Medulla oblongata (tissue), 1 donor: ENCODE data around the gene GPR26.

Experiments used
- DNase-seq: peaks from one replicate; pipeline ENCODE4 v3.0.0-alpha.2; 2015; ENCODE audit errors: extremely low spot score

Gene GPR26

DNA sequence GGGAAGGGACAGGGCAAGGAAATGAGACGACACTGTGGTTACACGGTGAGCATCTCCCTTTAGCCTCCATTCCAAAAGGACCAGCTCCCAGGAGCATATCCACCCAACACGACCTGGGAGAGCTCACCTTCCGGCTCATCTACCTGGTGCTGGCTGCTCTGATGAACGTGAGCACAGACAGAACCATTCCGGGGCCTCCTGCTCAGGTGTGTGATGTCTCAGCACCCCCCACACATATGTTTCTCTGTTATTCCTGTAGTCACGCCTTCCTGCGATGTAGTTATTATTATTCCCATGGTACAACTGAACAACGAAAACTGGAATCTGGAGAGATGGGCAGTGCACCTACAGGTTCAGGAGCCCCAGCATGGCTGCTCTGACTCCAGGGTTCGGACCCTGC is 20.5 kb upstream of the GPR26 start:
- DNase-seq: no peak

DNA sequence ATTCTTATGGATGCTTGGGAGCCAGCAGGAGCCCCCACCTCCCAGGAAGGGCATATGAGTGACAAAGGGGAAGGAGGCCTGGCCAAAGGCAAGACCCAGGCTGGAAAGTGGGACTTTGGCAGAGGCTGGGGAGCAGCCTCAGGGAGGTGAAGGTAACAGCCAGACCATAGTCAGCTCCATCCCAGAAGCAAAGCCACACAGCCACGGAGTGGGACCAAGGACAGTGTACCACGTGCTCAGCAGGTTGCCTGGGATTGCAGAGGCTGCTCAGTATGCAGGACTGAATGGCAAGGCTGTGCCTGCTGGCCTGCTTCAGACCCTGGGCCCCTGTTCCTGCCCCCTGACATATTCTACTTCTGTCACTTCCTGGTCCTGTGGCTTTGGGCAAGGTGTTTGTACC is 17.6 kb upstream of the GPR26 start:
- no peak for DNase-seq

DNA sequence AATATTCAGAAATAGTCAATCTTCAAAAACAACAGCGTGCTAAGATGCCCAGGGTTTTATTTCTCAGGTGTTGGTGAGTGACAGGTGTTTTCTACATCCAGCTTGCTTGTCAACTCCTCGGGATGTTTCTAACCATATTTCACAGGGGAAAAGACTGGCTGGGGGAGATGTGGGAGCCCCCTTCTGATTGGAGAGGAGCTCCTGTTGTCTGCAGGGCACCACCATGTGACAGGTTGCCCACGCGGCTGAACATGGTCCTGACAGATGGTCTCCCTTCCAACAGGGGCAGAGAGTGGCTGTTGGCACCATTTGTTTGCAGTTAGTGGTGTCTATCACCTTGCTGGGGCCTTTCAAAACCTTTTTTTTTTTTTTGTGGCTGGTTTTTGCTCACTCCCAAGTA is 16.5 kb upstream of the GPR26 start:
- no peak for DNase-seq

DNA sequence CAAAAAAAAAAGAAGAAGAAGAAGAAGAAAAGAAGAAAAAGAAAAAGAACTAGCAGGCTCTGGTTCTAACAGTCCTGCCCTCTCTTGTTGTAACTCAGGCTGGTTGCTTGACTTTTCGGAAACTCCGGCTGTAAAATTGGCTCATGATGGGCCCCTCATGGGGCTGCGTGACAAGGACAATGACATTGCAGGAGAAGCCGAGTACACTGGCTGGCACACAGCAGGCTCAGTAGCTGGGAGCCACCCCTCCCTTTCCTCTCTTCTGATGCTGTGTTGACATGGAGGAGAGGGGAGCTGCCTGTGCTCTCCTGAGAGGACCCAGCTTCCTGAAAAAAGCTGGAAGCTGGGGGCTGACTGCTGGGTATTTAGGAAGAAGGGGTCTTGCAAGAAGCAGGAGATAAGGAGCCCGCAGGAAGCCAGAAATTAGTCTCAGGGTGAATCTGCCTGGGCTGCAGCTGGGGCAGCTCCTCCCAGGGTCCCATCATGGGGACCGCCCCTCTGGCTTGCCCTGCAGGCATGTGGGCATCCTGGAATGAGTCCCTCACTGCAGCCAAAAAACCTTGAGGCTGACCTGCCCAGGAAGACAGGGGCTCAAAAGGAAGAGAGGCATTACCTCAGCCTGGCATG is 14.6 kb upstream of the GPR26 start:
- DNase-seq: no peak

DNA sequence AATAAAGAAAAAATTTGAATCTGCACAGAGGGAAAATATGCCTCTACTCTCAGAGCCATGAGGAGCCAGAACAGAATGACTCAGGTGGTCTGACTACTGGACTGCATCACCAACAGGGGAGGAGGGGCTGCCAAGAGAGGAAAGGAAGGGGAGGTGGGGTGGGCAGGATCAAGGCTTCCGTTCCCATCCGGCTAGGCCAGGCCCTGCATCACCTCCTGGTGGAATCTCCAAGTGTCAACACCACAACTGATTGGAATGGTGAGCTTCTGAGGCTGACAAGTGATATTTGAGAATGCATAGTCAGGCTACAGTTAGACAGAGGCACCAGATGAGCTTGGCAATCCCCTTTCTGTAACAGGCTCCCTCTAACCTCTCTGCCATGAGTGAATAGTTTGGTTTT is 10.4 kb upstream of the GPR26 start:
- no peak for DNase-seq

DNA sequence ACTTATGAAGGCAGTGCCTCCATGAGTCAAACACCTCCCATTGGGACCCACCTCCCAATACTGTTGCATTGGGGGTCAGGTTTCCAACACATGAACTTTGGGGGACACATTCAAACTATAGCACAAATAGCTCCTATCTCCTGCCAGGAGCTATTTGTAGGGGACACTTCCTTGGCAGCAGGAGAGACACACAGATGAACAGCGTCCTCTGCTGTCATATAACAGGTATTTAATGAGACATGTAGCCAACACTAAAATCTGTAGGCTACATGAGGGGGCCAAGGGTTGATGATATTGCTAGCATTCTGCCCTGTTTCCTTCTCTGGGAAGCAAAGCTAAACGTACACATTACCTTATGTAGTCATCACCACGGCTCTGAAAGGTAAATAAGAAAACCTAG is 2.6 kb upstream of the GPR26 start:
- DNase-seq: no peak

DNA sequence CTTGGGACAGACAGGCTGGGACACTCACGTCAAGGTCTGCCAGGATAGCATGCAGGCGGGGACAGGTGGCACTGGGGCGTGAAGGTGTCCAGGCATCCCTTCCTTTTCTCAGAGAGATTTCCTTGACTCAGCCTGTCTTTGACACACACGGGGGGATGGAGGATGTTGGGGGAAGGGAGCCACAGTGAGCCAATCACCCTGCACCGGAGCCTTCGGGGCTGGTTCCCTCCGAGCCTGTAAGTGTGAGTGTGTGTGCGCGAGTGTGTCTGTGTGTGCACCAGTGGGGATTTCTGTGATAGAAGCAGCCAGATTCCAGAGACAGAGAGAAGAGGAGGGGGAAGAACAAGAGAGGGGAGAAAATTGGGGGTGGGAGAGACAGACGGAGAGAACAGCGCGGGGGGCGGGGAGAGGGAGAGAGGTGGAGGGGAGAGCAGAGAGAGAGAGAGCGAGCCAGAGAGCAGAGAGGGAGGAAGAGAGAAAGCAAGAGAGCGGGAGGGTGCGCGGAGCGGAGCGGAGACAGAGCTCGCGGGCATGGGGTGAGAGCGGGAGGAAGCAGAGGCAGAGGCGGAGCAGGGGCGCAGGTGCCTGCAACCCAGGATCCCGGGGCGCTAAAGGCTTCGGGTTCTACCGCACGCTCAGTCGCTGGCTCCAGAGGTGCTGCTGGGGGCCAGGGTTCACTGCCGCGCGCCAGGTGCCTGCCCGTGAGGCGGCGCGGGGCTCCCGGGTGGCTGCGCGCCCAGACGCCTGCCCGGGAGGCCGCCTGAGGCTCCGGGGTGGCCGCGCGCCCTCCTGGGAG is 466 bp upstream of the GPR26 start:
- no peak for DNase-seq

DNA sequence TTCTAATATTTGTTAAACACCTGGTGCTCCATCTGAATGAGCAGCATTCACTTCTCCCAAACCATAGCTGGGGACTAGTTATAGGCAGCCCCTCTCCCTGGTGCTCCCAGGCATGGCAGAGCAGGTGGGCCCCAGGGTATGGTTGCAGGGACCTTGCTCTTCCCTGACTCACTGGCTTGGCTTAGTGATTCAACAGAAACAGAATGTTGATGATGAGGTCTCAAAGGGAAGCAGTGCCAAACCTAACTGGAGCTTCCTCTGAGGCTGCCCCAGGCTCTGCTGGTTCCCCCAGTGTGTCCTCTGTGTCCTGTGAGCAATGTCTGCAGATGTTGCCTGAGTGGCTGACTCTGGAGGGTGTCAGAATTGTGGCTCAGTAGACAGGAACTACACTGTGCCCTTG is 3.7 kb downstream of the GPR26 start:
- no peak for DNase-seq

DNA sequence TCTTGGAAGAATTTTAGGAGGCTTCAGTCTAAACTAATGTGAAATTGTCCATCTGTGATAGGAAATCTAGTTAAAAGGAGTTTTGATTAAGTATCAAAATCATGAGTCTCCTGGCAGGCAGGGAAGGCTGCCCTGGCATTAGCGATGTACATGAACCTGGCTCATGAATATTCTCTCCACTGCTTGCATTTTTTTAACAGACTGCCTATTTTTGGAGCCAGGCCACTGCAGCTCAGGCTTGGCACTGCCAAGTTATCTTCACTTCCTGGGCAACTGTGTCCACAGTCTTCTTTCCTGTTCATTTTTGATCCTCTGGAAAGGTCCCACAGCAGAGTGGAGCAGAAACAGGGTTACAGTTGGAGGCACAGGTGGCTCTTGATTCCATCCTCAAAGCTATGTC is 7.0 kb downstream of the GPR26 start:
- DNase-seq: no peak

DNA sequence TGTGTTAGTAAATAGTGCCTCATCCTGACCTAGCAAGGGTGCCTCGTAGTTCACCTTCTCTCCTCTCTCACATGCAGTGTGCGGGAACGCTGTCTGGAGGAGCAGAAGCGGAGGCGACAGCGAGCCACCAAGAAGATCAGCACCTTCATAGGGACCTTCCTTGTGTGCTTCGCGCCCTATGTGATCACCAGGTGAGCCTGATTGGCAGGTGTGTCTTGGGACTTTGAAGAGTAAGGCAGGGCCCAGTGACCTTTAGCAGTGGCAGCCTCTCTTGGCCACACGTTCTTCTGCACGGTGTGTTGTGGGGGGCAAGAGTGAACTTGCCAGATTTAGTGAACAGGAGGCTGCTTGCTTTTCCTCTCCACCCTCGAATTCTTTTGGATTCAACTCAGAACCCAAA is 8.6 kb downstream of the GPR26 start:
- DNase-seq: no peak

DNA sequence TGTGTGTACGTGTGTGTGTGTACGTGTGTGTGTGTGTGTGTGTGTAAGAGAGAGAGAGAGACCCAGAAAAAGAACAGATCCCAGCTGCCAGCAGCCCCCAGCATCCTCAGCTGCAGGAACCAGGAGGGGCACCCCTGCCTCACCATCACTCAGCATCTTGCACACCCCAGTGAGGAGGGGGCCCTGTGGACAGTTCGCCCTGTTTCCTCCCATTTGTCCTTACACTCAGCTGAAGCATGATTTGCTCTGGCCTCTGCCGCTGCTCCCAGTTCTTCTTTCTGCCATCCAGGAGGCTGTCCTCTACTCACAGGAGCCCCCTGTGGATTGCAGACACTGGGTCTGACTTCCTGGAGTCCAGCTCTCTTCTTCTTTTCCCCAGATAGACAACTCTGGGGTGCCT is 9.7 kb downstream of the GPR26 start:
- DNase-seq: no peak

DNA sequence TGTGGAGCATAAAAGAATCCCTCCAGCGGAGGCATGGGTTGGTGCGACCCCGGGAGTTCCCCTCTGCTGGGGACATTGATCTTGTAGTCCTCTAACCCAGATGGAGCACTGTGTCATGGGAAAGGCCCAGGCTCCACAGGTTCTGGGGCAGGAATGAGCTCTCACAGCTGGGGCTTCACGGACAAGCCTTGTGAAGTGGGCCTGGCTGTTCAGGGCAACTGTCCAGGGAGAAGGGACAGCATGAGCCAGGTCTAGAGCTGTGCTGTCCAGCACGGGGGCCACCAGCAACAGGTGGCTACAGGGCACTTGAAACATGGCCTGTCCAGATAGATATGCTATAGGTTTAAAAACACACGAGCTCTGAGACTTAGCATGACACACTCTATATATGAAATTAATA is 11.4 kb downstream of the GPR26 start:
- DNase-seq: no peak

DNA sequence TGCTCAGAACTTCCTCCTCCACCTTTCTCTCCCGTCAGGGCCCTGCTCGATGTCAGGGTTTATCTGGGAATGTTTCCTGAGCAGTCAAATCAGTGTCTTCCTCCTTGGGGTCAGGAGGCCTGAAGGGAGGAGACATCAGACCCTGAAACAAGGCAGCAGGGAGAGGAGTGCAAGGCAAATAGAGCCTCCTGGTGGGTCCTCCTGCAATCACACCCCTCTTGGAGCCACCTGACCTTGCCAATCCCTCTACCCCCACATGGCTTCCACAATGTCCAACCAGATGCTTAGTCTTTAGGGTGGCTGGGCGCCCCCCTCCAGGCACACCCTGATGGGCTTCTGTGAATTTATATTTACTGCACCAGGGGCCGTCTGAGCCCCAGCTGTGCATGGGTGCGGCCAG is 12.2 kb downstream of the GPR26 start:
- no peak for DNase-seq

DNA sequence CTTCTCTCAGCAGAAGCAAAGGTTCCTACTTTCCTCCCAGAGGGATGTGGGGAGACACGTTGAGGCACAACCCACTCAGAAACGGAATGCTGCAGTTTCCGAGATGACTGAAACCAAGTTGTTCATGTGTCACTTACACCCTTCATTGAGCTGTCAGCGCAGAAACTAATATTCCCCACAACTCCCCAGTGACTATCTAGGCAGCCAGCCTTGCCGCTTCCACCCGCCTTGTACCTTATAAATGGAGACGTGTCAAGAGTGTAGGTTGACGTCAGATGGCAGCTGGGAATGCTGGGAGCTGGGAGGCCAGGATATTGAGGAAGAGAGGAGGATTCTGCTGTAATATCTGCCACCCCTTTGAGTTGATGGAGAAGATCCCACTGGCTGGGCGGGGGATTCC is 15.1 kb downstream of the GPR26 start:
- DNase-seq: no peak

DNA sequence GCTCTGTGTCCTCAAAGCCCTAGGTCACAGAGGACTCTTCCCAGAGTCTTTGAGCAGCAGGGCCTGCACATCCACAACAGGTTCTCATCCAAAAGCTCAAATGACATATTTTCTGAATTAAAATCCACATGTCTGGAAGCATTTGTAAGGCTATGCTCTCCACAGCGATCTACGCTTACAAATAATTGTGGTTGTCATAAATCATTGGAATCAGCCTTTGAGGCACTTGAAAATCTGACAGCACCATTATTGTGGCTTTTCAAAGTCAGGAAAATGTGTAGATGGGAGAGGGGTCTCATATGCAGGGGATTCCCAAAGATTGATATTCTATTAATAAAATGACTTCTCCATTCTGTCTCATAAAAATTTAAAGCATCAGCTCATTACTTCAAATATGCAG is 16.3 kb downstream of the GPR26 start:
- DNase-seq: no peak

DNA sequence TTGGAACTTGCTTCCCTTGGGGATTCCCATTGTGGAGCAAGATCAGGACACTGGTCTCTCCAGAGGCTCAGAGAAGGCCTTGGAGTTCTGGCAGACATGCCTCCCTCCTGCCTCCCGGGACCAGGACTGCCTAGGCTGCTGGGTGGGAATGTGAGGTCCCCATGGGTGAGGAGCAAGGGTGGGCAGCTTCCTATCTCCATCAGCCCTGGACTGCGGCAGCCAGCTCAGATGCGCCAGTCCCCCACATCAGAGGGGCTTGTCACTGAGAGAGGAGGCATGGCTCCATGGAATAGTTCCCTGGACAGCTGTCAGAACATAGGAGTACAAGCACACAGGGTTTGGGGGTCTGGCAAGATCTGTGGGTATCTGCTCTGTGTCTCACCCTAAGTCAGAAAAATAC is 17.3 kb downstream of the GPR26 start:
- DNase-seq: no peak

DNA sequence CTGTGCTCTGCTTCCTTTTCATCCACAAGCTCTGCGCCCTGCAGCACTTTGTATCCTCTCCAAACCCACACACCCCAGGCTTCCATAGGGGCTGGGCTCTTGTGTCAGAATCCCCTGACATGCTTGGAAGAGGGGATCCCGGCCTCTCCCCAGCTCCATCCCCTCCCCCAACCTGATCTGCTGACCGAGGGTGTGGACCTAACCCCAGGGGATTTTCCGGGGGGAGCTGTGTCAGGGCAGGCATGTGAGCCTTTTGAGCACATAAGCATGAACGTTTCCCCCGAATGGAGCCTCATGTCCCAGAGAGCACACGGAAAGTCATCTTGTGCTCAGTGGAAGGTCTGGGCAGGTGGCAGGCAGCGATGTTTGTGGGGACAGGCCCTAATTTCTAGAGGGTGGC is 17.7 kb downstream of the GPR26 start:
- DNase-seq: no peak

DNA sequence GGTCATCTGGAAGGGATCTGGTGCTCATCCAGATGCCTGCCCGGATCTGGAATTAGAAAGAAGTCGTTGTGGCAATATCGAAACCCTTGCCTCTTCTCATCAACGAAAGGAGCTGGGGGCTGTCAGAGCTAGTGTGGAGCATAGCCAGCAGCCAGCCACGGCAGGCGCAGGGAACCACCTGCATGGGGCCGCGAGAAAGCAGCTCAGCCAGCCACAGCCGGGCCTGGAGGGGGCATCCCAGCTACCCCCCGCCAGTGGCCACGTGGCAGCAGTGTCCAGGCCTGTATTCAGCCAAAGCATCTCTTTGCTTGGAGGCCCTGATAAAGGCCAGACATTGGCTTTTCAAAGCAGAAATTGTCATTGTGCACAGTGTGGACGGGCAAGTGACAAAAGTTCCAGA is 19.1 kb downstream of the GPR26 start:
- no peak for DNase-seq

DNA sequence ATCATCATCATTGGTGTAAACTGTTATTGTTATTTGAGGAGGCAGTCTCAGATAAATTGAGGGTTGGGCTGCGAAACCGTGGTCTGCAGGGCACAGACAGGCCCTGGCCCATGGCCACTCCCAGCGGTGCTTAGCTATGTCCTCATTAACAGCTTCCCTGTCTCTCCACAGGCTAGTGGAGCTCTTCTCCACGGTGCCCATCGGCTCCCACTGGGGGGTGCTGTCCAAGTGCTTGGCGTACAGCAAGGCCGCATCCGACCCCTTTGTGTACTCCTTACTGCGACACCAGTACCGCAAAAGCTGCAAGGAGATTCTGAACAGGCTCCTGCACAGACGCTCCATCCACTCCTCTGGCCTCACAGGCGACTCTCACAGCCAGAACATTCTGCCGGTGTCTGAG is 21.6 kb downstream of the GPR26 start:
- DNase-seq: no peak

DNA sequence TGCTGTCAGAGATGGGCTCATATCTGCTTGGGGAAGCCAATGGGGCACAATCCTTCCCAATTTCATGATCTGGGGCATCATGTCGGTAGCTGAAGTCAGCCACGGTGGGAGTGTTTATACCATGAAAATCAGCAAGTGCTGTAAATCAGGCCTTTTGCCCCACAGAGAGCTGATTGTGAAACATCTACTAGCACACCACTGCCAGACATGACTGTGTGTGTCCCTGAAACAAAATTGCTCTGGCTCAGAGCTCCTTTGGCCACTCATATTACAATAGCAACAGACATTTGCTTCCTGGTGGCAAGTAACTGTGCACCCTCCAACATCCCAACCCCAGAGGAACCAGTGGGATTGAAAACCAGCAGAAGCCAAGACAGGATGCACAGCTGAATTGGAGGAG is 23.7 kb downstream of the GPR26 start:
- DNase-seq: no peak

DNA sequence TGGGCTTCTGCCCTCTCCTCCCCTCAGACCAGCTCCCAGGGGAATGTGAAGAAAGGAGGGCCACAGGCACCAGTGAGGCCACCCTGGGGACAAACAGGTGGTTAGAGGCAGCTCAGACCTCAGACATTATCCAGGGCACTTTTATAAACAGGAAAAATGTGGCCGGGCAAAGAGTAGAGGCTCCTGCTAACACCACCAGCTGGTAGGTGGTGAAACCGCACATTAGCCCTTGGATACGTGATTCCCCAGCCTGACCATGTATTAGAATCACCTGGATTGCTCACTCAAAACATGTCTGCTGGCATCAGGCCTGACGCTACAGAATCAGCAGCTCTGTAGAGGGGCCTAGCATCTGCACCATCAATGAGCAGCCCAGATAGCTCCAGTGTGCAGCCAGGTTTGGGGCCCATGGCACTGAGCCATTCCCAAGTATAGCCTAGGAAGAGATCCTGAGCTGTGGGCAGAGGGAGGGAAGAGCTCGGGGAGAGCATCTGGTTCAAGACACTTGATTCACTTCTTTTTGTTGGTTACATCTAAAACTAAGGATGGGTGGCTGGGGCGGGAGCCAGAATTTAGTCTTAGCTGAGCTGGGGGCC is 37.1 kb downstream of the GPR26 start:
- no peak for DNase-seq

DNA sequence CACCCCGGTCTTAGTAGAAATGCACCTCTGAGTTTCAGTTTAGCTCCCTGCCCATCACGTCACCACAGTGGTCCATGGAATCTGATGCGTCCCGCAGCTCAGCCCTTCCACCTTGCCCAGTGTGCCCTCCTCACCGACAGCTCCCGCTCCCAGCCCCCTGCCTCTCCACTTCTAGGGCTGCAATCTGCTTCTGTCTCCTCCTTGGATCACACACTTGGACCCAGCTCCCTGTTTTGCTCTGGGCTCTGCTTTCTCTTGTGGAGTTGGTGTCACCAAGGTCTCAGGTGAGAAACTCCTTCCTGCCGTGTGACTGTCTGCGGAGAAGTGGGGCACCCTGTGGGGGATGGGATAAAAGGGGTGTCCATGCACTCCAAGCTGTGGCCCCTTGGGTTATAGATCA is 37.9 kb downstream of the GPR26 start:
- DNase-seq: no peak

DNA sequence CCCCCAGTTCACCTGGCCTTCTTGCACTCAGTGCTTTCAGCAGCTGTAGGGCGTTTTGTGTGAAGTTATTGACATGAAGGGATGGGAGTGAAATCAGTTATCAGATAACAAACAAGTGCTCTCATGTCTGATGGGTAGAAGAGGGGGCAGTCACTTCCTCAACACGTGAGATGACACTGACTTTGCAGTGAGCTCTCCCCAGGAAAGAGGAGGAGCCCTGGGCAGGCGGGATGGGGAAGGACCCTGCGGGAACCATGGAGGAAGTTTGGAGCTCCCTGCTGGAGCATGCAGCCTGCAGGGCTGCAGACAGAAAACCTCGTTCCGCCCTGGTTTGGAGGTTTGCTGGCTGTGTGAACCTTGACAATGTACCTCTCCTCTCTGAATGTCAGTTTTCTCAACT is 38.7 kb downstream of the GPR26 start:
- no peak for DNase-seq

DNA sequence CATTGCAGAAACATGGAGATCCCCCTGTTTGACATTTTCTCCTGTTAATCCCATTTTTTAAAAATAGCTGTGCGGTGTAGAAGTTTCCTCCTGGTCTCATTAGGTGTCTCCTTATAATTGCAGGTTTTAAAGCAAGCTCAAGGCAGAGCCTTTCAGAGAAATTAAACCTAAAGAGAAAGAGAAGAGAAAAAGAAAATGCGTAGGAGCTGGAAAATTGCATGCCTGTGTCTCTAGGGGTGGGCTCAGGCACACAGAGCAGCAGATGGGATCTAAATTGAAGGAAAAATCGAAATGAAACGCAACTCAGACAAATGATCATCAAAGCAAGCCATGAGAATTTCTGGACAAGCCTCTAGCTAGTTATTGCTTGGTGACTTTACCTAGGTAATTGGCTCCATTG is 40.1 kb downstream of the GPR26 start:
- no peak for DNase-seq
